ENCODE results near the gene PLA2G3.

DNA sequence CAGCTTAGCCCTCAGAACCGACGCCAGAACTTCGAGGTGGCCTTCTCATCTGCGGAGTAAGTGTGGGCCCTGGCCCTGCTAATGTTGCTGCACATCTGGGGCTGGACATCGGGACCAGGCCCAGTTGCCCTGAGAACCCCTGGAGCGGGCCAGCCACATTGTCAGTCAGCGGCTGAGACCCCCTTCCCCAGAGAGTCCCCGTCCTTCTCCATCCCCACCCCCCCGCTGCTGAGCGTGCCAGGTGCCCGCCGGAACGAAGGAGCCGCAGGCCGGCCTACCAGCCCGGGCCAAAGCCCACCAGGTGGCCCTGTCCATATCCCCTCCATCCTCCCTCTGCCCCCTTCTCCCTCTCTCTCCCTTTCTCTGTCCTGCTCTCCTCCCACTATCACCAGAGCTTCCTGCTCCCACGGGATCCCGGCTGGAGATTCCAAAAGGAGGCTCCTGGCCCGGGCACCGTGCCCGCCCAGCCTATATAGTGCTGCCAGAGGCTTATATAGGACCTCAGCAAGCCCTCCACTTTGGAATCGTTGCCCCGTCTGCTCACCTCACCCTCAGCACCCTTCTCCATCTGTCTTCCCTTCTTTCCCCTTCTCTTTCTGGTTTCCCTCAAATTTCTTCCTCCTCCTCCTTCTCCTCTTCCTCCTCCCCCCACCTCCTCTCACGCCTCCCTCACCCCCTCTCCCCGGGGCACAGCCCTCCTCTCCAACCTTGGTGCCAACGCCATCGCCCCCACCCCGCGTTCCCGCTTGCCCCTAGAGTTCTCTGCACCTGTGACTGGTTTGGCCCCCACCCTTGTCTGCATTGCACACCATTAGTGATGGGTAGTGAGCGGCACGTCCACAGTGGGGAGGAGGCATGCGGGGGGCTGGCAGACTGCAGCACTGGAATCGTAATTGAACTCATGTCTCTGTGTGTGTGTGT, 40.2 kb downstream of the PLA2G3 start:
- TF ChIP-seq, protein P1, sequence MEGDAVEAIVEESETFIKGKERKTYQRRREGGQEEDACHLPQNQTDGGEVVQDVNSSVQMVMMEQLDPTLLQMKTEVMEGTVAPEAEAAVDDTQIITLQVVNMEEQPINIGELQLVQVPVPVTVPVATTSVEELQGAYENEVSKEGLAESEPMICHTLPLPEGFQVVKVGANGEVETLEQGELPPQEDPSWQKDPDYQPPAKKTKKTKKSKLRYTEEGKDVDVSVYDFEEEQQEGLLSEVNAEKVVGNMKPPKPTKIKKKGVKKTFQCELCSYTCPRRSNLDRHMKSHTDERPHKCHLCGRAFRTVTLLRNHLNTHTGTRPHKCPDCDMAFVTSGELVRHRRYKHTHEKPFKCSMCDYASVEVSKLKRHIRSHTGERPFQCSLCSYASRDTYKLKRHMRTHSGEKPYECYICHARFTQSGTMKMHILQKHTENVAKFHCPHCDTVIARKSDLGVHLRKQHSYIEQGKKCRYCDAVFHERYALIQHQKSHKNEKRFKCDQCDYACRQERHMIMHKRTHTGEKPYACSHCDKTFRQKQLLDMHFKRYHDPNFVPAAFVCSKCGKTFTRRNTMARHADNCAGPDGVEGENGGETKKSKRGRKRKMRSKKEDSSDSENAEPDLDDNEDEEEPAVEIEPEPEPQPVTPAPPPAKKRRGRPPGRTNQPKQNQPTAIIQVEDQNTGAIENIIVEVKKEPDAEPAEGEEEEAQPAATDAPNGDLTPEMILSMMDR (IDR thresholded peaks at IDR 0.05; ENCODE audit: low read depth, low read length), result no peak
- TF ChIP-seq EZH2phosphoT487 (IDR thresholded peaks at IDR 0.05; ENCODE audit: low read depth), result no peak

Measured in OCI-LY3 (cell line).